ENCODE measurements around the gene OTUB2.

- TF ChIP-seq CTCF (IDR thresholded peaks at IDR 0.05) (no peak), POLR2AphosphoS5 (IDR thresholded peaks at IDR 0.05; ENCODE audit: insufficient read depth in 1 of 2, low read depth in 1 of 2) (no peak), POLR2A (IDR thresholded peaks at IDR 0.05) (no peak)
Observed at GRCh38 chr14:94014382-94014781, 11.8 kb upstream of the OTUB2 start.

All from vagina (tissue), 2 donors.